OCI-LY3 (cell line): ENCODE results near the gene PPM1A.

Experiments used
- H2AFZ ChIP-seq: fragments of 200-600, 300-600 bp; shearing (Covaris generic); 2 replicates; pipeline ENCODE4 v1.6.0; 2014; ENCODE audit warnings: antibody characterized with exemption, low read depth, low read length
- H3K27ac ChIP-seq: fragments of 200-600, 300-600 bp; sonication (generic); 2 replicates; pipeline ENCODE4 v1.5.1; 2014; ENCODE audit warnings: mild to moderate bottlenecking, low read length, moderate library complexity, mixed read lengths
- H3K27me3 ChIP-seq: fragments of 200-600, 300-600 bp; sonication (generic); 2 replicates; pipeline ENCODE4 v1.6.1; 2014; ENCODE audit warnings: low read depth, low read length, mixed read lengths
- H3K36me3 ChIP-seq: fragments of 200-600, 300-600 bp; sonication (generic); replicated peaks from 2 replicates; pipeline ENCODE3; 2014; ENCODE audit warnings: low read depth, low read length, mixed read lengths
- H3K4me1 ChIP-seq: fragments of 300-600, 200-600 bp; sonication (generic); 2 replicates; pipeline ENCODE4 v1.6.1; 2014; ENCODE audit warnings: low read length, mixed read lengths
- H3K4me2 ChIP-seq: fragments of 200-600, 300-600 bp; sonication (generic); 2 replicates; pipeline ENCODE4 v1.6.1; 2014; ENCODE audit warnings: low read length, mixed read lengths
- H3K4me3 ChIP-seq: fragments of 300-600, 200-600 bp; sonication (generic); 2 replicates; pipeline ENCODE4 v1.5.1; 2014; ENCODE audit warnings: antibody characterized with exemption, mild to moderate bottlenecking, low read length, moderate library complexity
- H3K79me2 ChIP-seq: fragments of 300-600, 200-600 bp; shearing (Covaris generic); 2 replicates; pipeline ENCODE4 v1.6.1; 2014; ENCODE audit warnings: mild to moderate bottlenecking, low read length, mixed read lengths
- H3K9ac ChIP-seq: fragments of 300-600, 200-600 bp; shearing (Covaris generic); 2 replicates; pipeline ENCODE4 v1.6.0; 2014; ENCODE audit warnings: mild to moderate bottlenecking, low read length, moderate library complexity
- H3K9me3 ChIP-seq: fragments of 200-600, 300-600 bp; shearing (Covaris generic); 2 replicates; pipeline ENCODE4 v1.6.1; 2014; ENCODE audit warnings: low read length, mixed read lengths; ENCODE audit not compliant: insufficient read depth
- H4K20me1 ChIP-seq: fragments of 200-600, 300-600 bp; sonication (generic); 2 replicates; pipeline ENCODE4 v1.6.1; 2016; ENCODE audit warnings: low read length, mixed read lengths; ENCODE audit not compliant: insufficient read depth
- EZH2phosphoT487 ChIP-seq: fragments of 200-600 bp; shearing (Covaris generic); IDR thresholded peaks from 2 replicates; pipeline ENCODE4 v1.6.1; 2018; ENCODE audit warnings: antibody characterized with exemption, mixed run types, low read depth
- TF ChIP-seq, protein P1 (sequence below): fragments of 200-600, 300-600 bp; sonication (generic); IDR thresholded peaks from 2 replicates; pipeline ENCODE4 v1.5.1; 2014; ENCODE audit warnings: antibody characterized with exemption, low read length, low read depth

Gene PPM1A

DNA sequence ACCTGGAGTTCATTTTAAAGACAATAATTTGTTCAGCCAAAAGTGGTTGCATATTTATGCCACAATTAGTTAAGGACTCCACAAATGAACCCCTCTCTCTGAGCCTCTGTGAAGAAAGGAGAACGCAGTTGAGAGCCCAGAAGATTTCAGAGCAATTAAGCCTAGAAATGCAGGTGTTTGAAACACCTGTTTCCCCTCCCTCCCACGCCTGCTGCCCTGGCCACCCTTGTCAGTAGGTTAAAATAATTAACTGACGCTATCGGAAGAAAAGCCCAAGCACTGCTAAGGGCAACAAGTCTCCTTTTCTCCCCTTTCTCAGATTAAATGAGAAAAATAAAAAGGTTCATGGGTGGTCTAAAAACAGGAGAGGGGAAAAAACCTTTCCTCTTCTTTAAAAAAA lies 99.2 kb downstream of the PPM1A start:
- H3K27me3 ChIP-seq: peaks cover 36% of the 10 kb centered on the region
- no peaks in the 10 kb centered on the region for H3K9me3 ChIP-seq
- H3K4me2 ChIP-seq: peak overlapping the region; percentile 67
- no peak overlapping the region for H3K9ac ChIP-seq
- no peaks in the 10 kb centered on the region for H3K79me2 ChIP-seq
- 0 out of 2 replicates have a peak overlapping the region, but pooled peaks have one; percentile 20 for H2AFZ ChIP-seq
- TF ChIP-seq EZH2phosphoT487: no peak
- TF ChIP-seq, protein P1, sequence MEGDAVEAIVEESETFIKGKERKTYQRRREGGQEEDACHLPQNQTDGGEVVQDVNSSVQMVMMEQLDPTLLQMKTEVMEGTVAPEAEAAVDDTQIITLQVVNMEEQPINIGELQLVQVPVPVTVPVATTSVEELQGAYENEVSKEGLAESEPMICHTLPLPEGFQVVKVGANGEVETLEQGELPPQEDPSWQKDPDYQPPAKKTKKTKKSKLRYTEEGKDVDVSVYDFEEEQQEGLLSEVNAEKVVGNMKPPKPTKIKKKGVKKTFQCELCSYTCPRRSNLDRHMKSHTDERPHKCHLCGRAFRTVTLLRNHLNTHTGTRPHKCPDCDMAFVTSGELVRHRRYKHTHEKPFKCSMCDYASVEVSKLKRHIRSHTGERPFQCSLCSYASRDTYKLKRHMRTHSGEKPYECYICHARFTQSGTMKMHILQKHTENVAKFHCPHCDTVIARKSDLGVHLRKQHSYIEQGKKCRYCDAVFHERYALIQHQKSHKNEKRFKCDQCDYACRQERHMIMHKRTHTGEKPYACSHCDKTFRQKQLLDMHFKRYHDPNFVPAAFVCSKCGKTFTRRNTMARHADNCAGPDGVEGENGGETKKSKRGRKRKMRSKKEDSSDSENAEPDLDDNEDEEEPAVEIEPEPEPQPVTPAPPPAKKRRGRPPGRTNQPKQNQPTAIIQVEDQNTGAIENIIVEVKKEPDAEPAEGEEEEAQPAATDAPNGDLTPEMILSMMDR: no peak
- H3K4me1 ChIP-seq: peaks cover 13% of the 10 kb centered on the region
- no peaks in the 10 kb centered on the region for H3K36me3 ChIP-seq
- no peaks in the 10 kb centered on the region for H4K20me1 ChIP-seq
- no peak overlapping the region; the same call in 1 of the 2 replicates for H3K4me3 ChIP-seq
- H3K27ac ChIP-seq: no peak overlapping the region
